ENCODE data around the gene ZNF697.

Gene ZNF697

DNA sequence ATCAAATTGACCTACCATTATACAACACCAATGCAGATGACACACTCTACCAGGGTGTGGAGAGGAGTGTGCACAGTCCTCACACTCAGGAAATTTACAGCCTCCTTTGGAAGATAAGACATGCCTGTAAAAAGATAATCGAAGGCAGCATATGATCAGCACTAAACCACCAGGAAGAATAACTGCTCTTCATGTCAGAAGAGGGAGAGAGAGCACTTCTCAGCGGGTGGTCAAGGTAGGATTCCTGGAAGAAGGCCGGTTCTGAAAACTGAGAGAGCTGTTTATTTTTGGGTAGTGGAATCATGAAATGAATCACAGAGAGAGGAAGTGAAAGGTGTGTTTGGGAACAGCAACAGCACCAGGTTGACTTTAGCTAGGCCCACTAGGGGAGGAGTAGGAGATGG is 14.0 kb upstream of the ZNF697 start:
- no peak for DNase-seq (ENCODE audit: low spot score)

DNA sequence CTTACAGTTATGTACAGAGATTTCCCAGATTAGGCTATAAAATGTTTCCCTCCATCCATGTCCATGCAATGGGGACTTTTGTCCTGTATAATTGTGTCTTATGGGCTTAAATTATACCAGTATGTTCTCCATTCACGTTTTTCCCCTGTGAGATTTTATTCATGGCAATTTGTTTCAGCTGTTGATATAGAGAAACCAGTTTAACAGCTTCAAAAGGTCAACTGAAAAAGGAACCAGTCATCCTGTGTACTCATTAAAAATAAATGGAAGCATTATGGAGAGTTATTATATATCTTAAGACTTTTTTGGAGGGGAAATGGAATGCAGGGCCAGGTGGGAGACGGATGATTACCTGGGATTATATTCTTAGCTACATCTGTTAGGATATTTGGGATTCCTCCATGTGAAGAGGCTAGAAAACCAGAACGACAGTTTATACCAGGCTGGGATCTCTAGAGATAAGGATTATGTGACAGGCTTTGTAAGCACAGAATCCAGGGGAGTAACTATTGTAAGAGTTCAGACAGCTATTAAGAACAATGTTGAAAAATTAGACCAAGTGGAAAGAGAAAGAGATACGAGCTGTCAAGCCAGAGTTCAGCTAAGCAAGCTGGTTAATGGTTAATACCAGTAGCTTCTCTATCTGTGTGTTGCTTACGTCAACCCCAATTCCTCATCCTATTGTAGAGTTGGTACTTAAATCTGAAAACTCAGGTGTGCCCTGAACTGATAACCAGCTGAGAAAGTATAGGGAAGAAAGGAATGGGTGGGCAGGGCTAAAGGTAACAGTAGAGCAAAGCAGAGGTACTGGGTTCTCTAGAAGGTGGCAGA is 12.4 kb upstream of the ZNF697 start:
- no peak for DNase-seq (ENCODE audit: low spot score)

DNA sequence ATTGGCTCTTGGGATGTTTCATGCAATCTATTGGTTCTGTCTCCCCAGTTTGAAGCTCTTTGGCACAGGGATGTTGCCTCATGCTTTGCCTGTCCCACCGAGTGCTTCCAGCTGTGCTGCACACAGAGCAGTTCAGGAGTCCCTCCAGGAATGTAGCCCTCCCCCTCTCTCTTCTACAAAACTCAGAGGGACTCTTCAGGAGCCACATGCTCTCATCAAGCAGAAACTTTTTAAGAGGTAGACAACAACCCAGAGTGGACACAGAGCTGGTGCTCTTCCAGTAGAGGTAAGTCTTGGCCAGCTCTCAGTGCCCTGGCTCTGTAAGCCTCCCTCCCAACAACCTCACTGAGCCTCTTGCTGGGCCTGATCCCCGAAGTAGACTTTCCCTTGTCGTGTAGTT is 11.6 kb upstream of the ZNF697 start:
- DNase-seq (ENCODE audit: low spot score), result no peak

DNA sequence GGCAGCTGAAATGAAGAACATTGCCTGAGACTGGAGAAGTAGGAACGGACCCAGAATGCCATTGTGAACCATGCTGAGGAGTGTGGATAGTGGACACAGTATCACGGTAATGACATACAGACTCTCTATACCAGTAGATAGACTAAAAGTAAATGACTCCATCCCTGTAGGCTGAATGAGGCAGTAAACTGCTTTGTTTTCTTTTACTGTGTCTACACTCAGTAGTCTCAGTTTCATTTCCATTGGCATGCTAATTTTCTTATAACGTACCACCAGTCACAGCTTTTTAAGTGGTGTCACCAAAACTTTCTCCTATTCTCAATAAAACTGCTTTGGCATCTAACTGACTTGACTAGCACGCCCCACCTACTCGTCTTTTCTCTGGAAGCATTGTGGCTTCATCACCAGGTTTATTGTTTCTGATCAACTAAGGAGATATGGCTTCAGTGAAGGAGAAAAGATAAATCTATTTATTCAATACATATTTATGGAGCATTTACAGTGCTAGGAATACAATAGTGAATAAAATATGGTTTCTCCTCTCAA is 8.4 kb upstream of the ZNF697 start:
- DNase-seq (ENCODE audit: low spot score), result no peak

DNA sequence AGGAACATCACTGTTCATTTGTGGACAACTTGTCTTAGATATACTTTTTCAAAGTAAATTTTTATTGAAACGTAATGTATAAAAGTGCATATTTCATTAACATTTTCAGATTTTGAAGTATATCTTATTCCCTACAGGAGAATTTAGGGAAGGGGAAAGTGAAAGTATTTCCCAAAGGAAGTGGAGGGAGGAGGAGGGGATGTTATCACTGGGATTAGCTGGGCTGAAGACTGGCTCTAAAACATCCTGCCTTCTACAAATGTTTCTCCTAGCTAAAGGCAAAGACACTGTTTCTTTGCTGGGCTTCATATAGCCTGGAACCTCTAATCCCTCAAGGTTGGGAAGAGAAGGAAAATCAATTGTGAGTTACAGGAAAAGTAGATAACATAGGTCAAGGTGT is 7.1 kb upstream of the ZNF697 start:
- DNase-seq (ENCODE audit: low spot score), result no peak

DNA sequence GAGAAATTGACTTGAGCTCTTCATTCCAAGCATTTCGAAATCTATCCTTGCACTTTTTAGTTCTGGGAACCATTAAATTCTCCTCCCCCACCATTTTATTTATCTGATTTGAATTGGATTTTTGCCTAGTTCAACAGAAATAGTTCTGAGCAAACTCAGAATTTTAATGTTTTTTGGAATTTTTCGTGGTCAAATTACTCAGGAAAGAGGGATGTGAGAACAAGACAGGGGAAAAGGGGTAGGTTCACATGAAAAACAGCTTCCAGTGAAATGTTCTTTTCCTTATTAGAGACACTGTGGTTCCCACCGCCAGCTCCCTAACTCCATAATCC is 5.7 kb upstream of the ZNF697 start:
- DNase-seq (ENCODE audit: low spot score), result no peak

DNA sequence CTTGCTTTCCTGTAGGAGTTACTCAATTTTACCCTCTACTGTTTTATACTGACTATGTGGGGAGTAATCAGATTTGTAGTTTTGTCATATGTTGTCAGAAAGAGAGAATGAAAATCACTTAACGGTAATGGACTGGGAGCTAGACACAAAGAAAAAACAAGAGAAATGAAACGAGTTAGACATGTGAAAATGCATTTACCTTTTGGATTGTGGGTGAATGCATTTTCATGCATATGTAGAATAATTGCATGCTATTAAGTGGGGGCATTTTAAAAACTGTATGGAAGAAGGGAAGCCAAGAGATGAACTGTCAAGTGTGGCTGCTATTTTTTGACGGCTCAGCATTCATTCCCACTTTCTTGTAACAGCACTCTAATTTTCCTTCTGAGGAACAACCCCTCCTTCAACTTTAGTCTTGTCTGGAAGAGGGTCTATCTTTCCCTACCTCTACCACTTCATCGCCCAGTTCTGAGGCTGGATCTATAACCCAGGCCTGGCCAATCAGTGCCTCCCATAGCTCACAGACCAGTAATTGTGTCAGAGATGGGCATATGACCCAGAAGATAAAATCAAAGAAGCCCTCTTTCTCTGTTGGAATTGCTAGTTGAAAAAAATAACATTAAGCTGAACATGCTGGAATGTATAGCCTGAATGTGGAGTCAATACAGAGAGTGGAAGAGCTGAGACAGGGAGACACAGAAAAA is 5.2 kb upstream of the ZNF697 start:
- no peak for DNase-seq (ENCODE audit: low spot score)

DNA sequence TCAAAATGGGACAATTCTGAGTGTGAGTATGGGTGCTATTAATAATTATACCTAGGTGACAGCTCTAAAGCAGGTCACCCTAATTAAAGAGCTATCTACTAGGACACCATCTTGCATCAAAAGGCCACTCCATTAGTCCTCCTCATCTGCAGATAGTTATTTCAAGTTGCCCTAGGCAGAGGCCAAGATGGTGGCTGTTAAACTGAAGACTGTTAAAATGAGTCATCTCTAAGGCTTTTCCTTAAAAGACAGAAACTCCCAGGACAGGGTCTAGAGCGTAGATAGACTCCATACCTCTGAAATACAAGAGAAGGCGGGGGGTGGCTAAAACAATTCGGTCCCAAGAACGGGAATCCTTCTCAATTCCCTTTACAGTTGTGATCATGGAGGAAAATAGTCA is 4.5 kb upstream of the ZNF697 start:
- DNase-seq (ENCODE audit: low spot score), result no peak

DNA sequence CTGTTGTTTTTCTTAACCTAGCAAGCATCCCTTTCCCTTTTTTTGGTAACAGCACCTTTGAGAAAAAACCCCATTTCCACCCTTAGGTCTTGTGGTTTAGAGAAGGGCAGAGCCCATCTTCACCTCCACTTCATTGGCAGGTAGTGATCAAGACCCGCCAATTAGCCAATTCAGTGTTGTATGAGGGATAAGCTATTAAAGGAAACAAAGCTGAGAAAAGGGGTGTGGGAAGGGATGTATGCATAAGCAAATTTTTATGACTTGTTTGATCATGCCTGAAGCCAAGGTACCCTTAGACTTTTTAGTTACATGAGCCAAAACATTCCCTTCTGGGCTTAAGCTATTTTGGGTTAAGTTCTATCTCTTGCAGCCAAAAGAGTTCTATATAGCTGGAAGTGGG is 3.6 kb upstream of the ZNF697 start:
- DNase-seq (ENCODE audit: low spot score), result no peak

DNA sequence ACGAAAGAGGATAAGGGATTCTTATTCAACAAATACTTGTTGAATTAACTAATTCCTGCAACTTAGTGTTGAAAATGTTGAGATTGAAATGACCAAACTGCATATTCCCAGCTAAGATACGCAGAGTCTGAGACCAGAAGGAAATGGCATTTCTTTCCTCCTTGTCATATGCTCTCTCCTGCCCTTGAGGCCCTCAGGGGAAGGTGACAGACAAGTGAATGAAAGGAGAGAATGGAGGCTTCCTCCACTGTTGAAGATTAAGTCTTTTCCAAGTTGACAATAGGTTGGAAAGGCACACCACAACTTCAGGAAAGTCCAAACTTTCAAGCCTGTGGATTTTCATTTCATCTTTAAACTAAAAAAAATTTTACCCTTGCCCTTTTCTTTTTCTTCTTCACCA is 3.1 kb upstream of the ZNF697 start:
- DNase-seq (ENCODE audit: low spot score), result no peak

DNA sequence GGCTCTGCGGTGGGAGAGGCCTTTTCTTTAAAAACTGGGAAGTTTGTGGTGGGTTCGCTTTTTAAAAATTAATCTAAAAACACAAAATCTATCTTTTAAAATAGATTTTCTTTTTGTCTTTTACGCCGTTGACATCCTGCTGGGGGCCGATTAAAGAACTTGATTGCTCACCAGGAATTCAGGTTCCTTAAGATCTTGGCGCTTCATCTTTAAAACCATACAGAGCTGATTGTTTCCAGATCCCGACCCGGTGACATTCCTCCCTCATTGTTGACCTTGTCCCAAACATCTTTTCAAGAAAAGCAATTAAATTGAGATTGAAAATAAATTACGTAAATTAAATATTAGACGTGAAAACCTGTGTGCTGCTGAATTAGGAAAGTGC is 546 bp upstream of the ZNF697 start:
- no peak for DNase-seq (ENCODE audit: low spot score)

DNA sequence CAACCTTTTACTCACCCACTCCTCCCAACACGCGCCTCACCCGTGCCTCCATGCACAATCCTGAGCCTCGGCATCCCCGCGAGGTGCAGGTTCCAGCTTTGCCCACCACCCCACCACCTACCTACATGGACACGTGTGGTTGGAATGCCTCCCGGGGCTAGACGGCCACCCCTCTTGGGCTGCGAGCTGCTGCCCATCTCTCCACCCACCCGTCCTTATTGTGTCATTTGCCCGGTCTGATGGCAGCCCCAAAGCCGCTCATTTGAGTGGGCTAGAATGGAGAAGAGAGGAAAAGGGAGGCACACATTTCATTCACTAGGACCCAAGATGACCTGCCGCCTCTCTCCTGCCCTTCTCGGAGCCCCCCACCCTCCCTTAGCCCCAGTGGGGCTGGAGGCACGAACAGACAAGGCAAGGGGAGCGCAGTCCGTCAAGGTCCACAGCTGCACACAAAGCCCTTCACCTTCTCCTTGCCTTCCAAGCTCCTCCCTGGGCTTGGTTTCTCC is 785 bp downstream of the ZNF697 start:
- DNase-seq (ENCODE audit: low spot score), result no peak

DNA sequence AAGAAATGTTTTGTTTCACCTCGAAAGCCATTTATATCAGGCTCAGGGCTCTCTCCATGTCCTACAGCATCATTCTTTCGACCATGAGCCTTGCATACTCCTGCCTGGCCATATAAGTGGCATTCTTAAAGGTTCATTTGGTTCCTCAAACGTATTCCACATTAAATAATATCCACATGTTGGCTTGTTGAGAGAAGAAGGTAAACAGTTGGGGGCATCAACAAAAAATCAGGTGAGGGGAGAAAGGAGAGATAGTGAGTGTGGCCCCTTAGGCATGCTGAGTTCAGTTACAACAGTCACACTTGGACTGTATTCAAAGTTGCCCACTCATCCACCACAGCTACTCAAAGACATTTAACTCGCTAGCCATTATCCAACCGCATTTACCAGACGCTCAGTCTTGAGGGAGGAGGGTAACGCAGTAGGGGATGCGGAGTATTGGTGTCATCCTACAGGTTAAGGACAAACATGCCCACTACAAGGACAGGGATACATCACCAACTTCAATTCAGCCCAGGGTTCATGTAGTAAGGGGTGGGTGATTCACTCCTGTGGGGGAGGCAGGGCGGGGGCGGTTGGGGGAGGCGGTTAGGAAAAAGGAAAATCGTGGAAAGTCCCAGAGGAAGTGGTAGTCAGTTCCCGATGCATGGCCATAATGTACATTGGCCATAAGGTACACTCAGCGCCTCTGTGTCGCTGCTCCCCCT is 1.4 kb downstream of the ZNF697 start:
- no peak for DNase-seq (ENCODE audit: low spot score)

DNA sequence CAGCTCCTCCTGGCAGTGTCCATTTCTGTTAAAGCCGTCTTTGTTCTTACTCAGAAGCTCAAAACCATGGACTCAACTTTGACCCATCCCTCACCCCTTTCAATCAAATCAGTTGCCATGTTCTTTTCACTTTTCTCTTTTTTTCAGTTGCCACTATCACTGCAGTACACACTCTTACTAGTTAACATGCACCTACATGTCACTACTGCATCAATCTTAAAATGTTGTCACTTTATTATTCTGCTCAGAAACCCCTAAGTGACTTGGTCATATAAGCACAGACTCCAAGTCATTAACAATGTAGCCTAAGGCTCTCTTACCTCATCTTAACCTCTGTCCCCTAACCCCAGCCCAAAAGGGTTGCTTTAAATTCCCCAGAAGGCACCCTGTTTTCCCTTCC is 9.0 kb downstream of the ZNF697 start:
- no peak for DNase-seq (ENCODE audit: low spot score)

DNA sequence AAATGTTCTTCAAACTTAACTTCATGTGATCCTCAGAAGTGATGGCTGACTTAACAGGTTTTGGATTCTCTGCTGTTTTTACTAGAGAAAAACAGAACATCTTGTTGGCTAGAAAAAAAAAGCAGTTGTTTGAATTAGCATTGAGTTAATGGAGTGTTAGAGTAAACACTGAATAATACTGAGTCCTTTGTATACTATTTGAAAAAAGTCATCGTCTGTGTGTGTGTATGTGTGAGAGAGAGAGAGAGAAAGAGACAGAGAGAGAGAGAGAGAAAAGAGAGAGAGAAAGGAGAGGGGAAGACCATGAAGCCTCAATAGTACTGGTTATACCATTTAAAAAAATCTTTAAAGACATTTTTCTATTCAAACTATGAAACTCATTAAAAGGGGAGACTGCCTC is 10.4 kb downstream of the ZNF697 start:
- DNase-seq (ENCODE audit: low spot score), result no peak

DNA sequence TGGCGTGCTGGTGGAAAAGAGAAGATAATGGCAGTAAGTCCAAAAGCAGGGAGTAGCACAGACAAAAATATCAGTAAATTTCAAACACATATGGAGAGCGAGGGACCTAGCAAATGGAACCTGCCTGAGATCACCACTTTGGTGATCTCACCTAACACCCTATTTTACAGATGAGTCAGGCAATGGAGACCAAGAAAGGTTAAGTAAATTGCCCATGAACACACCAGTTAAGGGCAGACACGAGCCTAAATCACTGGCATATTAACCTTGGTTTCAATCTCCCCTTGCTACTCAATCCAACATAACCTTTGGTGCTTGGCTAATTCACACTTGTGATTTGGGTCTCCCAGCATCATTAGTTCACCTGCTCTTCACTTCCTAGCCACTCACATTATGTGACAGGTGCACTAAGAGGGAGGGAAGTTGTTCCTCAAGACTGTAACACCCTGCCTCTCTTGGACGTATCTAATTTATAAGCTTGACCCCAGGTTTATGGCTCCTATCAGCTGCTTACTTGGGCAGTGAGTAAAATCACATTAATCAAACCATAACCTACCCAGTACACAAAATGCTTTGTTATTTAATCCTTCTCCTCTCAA is 11.5 kb downstream of the ZNF697 start:
- no peak for DNase-seq (ENCODE audit: low spot score)

DNA sequence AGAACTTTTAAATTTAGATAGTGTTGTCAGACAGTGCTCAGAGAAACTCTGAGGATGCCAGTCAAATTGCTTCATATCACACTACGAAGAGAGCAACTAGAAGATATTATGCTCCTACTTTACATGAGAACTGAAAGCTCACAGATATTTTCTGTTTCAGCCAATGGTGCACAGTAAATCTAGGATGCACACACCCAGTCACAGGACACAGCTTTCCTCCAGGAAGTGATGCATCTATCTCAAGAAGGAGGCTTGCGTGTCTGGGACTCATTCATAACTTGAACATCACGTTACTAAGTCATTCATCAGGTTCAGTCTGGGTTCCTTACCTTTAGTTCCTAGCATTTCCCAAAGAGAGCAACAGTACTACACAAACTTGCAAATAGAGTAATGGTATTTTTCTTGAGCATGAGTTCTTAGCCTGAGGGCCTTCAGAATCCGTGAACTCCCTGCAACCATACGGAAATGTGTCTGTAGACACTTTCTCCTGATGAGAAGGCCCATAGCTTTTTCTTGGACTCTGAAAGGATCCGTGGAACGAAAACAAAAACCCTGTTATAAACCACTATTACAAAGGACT is 12.2 kb downstream of the ZNF697 start:
- DNase-seq (ENCODE audit: low spot score), result no peak

DNA sequence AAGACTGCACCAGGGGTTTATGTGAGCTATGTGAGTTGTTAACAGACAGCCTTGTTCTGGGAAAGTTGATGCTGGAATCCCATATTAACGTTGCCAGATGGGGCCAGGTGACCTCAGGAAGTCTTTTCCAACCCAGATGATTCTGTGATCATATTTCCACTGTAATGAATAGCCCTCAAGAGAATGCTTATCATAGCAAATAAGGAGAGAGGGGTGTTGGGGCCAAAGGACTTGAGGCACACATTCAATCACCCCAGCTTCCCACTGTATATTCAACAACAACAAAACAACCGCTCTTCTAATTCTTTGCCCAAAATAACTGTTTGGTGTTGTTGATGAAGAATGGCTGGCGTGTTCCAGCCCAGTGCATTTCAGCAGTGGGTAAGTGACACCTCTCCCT is 14.1 kb downstream of the ZNF697 start:
- DNase-seq (ENCODE audit: low spot score), result no peak

DNA sequence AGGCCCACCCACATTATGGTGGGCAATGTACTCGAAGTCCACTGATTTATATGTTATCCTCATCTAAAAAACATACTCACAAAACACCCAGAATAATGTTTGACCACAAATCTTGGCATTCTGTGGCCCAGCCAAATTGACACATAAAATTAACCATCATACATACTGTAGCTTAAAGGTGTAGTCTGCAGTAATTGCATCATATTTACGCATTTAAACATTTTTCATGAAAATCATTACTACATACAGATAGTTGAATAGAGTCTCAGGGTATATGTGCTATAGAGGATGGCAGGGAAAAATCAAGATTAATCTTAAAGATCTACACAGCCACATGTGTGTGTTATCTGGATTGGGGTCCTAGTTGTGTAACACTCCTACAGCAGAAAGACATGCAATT is 14.5 kb downstream of the ZNF697 start:
- DNase-seq (ENCODE audit: low spot score), result no peak

DNA sequence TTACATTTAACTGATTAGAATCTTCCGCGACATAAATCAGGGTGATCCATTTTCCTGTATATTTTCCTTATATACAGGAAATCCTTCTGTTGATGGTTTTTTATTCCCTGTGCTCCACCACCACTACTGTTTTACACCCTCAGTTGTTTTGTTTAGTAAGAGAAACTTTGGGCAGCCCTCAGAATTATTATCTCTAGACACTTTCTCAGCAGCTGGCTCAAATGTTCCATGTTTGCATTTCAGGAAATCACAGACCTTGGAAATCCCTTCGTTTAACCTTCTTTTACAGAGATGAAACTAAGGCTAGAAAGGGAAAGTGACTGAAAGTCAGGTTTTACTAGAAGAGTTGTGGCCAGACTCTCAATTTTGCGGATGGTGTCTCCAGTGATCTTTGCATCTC is 15.2 kb downstream of the ZNF697 start:
- DNase-seq (ENCODE audit: low spot score), result no peak

DNA sequence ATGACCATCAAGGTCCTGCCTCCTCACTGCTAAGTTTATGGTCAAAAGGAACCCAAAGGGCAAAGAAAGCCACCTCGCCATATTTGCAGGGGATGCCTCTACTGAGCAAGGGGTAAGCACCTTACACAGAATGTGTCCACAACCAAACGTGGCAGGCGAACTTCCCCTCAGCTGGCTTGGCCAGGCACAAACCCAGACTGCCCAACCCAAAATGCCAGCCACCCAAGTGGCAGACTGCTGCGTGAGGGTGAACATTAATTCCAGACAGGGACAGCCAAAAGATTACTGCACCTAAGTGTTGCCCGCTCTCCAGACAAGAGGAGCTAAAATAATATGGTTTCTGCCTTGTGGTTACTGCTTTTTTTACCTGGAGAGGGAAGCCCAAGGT is 16.0 kb downstream of the ZNF697 start:
- DNase-seq (ENCODE audit: low spot score), result no peak

DNA sequence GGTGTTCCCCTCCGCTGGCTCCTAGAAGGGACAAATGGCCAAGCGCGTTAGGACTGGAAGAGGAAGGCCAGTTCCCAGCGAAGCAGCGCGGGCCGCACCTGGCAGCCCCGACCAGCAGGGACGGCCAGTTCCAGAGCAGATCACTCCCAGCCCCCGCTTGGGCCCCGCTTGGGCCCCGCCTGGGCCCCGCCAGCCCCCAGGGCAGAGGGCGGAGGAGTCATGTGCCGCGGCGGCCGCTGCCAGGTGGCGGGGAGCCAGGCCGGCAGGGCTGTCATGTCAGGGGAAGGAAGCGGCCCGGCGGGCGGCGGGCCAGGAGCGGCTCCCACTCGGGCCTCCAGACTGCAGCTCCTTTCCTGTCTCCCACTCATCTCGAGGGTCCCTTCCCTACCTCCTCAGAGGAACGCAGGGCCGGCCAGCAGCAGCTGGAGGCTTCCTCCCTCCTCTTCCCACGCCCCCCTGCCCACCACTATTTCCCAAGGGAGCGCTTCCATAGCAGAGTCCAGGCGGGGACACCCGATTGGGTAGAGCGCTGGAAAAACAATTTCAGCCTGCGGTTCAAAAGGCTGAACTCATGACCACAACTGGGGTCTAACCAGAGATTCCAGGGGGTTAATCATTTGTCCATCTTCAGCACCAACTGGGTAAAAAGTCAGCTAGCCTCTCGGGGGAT is 16.5 kb downstream of the ZNF697 start:
- peak; percentile 54 for DNase-seq (ENCODE audit: low spot score)
